Measurements from ENCODE around the gene ZFYVE26.

DNA sequence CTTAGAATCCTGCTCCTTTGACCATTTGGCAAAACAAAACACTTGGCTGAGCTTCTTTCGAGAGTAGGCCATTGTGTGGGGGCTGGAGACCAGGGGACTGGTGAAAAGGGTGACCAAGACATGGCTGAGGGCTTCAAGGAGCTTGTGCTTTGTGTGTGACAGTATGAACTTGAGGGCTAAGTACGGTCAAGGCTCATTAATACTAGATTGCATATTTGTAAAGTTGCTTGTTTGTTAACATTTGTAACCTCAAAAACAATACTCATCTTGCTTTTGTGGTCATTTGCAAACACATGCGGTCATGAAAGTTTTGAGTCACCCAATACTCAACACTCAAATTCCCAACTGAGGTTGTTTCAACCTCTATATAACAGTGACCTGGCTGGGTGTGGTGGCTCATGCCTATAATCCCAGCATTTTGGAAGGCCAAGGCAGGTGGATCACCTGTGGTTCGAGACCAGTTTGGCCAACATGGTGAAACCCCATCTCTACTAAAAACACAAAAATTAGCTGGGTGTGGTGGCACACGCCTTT, 42.5 kb downstream of the ZFYVE26 start:
- TF ChIP-seq POLR2A (IDR thresholded peaks at IDR 0.05; ENCODE audit: low read depth, low read length) (no peak), TAF1 (IDR thresholded peaks at IDR 0.05; ENCODE audit: borderline replicate concordance, low read depth, low read length) (no peak)

Data from GM12892 (cell line).